KG1 (cell line): ENCODE results near the gene UNC5B.

Source experiments
- DNase-seq: peaks from one replicate; lab custom pipeline; 2025; lab: John Stamatoyannopoulos, UW

Gene UNC5B

DNA sequence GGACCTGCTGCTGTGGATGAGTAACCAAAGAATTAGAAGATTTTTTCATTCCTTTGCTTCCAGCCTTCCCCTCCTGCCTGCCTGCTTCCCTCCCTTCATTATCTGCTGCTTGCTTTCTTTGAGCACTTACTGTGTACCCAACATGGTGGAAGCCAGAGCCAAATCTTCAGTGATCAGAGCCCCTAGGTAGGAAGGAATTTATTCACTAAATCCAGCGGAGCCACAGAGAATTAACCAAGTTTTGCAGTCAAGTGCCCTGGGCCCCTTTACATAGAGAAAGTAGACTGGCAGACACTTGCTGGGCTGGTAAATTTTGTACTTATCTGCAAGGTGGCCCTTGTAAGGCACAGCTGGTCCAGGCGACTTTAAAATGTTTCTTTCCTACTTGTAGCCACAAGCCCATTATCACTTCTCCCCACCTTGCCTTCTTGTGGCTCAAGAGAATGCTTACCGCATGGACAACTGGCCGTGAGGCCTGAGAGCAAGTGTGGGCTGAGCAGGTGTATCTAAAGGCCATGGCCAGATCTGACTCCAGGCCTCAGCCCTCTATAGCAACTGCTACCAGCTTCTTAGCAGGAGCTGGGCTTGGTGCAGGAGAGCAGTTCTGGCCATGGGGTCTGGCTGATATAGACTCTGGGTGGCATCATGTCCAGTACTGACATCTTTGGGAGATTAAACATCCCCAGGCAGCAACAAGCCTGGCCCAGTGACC, 11.1 kb downstream of the UNC5B start:
- no peak for DNase-seq

DNA sequence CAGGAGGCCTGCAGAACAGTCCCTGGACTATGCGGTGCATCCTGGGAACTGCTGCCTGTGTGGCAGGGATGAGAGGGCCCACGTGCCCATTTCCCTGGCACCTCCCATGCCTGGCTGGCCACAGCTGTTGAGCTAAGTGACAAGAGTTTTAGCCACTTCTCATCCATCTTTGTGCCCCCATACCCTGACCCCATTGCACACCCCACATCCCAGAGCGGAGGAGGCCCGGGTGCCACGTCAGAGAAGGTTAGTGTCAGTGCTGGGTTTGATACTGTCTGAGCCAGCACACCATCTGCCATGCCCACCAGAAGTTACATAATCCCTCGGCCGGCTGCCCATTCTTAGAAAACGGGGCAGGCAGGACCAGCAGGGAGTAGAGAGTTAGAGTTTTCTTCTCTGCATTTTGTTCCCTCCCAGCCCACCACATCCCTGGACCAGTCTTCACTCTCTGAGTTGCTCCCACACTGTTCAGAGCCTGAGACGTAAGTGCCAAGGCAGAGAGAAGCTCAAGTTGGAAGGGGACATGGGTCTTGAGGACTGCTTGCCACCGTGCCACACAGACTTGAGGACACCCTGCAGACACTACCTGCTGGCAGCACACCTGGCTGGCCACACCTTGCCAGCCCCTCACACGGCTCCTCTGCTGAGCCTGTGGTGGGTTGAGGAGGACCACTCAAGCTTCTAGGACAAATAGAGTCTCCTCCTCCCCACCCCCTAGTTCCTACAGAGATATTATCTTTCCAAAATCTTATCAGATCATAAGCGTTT, 13.1 kb downstream of the UNC5B start:
- DNase-seq, result no peak

DNA sequence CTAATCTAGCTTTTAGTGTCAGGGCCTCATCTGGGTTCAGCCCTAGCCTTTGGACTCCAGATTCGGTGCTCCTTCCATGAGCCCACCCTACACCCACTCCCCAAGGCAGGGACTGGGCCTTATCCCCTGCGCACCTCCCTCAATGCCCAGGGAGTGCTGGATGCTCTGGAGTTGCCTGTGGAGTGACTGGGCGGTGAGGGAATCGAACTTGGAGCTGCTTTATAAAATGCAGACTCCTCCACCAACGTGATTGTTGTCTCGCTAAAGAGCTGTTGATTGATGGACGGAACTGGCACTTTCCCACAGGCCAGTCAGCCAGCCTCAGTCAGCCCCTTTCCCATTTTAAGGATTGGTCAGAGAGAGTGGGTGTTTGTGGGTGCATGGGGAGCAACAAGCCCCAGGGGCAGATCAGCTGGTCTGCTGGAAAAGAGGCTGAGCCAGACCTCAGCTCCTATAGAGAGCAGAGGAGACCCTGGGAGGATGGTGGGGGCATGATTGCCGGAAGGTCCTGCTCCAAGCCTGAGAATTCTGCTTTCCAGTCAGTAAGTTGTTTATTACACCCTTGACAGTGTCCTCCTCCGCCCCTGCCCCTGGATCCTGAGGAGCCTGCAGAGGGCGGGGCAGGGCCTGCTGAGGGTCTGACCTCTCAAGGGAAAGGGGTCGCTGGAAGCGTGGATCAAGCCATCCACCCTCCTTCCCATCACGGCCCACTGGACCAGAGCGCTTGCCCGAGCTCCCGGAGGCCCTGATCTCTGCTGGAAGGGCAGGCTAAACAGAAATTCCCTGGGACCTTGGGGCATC, 16.7 kb downstream of the UNC5B start:
- DNase-seq, result no peak

DNA sequence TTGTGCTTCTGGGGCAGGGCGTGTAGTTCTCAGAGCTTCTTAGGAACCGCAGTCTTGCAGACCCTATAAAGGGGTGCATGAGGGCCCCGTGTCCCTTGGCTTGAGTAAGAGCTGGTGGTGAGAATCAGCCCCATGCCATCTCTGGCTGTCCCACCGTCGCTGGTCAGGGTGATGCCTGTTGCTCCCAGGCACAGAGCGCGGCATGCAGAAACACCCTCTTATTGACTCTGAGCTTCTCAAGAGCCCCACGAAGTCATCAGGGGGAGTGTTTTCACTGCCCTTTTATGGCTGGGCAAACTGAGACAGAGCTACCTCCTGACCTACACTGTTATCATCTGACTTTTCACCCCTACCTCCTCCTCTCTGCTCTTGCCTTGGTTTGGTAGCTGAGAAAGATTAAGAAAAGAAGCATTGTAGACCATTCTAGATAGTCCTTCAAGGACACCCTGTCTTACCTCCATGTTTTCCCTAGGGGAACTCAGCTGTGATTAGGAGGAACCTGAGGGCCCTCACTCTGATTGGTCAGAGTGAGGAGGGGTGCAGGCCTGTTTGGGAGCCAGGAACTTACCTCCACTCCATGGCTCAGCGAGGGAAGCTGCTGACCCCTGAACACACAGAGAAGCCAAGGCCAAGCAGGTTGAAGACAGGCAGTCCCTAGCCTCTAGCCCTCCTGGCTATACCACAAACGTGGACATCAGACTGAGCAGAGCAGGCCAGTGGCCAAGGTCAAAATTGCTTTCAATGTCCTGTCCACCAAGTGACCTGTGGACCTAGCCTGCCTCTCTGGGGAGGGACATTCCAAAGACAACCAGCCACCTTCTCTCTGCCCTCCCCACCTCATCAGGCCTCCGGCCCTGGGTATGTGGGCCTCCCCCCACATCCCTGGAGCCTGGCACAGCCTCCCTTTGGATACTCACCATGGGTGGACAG, 17.6 kb downstream of the UNC5B start:
- DNase-seq, result no peak

DNA sequence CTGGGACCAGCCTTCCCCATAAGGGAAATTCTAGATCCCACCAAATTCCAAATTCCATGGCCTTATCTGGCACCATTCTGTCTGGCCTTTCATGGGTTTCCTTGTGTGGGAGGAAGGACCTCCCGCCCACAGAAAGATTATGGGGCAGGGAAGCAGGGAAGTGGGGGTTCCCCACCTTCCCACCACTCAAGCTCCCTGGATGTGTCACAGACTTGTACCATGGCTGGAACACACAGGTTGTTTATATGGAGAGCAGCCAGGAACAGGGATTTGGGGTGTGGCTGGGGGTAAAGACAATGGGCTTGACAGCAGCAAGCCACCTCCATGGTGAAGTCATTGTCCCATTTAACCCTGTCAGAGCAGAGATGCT, 18.3 kb downstream of the UNC5B start:
- no peak for DNase-seq

DNA sequence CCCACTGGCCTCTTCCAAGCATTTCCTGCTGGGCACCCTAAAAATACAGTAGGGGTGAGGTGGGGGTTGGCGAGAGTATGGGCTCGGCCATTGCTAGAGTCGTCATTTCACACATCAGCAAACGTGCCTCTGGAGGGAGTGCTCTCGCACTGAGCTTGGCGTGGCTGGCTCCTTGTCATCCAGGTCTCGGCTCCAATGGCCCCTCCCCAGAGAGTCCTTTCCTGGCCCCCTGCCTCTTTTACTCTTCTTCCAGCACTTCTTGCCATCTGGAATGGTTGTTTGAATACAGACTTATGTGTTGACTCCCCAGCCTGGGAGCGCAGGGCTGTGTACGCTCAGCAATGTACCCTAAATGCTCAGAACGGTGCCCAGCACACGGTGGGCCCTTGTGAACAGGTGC, 18.8 kb downstream of the UNC5B start:
- no peak for DNase-seq

DNA sequence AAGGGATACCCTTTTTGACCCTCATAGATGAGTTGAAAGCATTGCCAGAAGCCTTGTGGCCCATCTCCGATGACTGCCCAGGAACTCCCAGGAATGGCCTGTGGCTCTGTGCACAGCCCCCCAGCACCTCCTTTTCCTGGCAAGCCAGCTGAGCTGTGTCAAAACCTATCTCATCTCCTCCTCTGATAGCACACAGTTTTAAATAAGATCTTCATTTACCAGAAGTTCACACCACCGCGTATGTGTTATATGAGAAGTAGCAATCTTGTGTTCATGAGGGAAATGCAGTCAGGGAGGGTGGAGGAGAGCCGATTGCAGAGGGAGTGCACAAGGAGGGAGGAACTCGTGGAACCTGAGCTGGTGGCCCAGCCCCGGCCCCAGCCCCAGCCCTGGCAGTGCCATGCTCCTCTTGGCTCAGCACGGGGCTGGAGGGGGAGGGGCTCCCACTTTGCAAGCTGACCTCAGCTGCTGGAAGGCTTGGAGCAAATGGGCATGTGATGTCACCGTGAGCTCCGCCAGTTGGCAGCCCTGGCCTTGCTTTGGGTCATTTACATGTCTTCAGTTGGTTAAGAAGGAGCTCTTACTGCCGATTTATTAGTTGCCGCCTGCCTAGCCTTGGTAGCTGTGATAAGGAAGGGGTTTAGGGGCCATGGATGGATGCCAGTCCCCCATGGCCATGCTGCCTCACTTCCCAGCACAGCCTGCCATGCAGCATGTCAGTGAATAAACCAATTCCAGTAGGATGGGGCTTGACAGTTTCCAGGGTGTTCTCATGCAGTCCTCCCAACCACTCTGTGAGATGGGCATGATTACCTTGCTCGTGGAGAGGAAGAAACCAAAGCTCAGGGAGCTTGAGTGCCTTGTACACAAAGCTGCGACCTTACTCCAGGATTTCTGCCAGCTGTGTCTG, 20.0 kb downstream of the UNC5B start:
- no peak for DNase-seq

DNA sequence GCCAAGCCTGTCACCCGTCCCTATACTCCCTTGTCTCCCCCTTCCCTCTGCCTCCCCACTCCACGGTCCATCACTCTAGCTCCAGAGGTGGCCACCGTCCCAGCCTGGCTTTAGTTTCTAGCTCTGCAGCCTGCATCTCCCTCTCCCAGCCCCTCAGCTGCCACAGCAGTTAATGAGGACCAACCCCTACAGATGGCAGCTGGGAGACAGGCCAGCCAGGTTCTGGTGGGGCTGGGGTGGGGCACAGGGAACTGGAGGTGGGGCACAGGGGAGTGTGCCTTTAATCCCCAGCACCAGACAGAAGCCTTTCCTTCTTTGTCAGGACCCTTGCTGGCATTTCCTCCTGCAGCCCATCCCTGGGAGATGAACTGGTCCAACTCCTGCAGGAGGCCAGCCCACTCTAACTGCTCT, 21.1 kb downstream of the UNC5B start:
- no peak for DNase-seq

DNA sequence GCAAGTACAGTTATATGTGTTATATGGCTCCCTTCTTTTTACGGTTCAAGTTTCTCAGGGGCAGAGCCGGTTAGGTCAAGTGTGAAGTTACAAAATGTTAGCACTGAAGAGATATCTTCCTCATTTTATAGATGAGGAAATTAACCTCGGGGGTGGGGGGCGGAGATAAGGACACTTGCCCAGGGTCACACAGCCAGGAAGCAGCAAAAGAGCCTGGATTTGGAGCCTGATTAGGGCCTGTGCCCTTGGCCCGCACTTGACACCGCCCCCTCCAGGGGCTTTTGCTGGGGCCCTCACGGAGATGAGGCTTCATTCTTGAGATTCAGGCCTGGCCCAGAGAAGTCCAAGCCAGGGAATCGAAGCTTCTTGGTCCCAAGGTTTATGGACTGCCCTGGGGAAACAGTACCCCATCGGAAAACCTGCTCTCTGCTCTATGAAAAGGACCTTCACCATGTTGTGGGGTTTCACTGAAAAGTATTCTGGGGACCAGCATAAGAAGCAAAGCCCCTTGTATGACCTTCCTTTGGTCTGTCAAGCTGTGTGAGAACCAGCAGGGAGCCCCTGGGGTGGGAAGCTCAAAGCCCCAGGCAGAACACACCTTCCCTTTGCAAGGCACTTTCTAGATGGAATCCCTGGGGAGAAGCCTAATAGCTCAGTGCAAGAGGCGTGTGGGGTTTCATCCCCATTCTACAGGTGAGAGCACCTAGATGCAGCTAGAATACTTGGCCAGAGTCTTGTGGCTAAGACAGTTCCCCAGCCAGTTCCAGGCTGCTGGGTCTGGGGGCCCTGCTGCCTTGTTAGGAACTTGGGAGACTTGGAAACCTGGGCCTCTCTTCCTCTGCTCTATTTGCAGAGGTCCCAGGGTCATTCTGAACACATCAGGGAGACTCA, 21.9 kb downstream of the UNC5B start:
- DNase-seq, result no peak

DNA sequence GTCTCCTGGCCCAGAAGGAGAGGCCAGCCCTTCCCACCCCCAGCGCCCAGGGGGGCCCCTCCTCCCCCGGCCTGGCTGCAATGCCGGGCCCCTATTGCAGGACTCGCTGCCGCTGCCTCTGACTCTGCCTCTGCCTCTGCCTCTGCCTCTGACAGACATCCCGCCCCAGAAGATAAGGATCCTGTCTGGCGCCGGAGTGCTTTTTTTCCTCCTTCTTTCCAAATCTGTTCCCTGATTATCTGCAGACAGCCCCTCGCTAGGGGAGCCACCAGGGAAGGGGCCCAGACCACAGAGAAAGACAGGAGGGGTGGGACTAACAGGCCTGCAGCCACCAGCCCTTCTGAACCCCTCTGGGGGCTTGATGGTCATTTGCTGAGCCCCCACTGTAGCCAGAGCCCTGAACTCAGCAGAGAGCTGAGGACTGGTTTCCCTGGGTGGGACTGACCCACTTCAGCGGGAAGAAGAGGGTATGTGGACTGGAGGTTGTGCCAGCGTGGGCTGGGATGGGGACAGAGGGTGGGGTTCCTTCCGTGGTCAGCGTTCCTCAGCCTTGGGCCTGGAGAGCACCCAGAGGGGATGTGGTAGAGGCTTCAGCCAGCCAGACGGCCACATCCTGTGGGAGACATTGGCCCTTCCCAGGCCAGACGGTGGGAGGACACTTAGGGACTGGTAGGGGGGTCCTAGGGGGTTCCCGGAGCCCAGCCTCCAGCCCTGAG, 22.8 kb downstream of the UNC5B start:
- DNase-seq, result no peak

DNA sequence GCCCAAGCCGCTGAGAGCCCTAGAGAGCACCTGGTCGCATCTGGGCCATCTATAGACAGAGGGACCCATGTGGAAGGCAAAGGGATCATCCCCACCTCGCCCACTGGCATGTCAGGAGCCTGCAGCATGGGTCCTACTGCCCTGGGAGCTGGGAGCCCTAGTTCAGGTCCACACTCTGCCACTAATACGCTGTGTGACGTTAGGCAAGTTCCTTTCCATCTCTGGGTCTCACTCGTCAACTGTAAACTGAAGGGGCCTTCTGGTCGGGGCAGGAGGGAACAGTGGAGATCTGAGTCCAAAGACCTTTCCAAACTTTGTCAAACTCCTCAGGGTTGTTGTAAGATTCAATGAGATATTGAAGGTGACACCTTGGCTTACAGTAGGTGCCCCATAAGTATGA, 23.4 kb downstream of the UNC5B start:
- no peak for DNase-seq

DNA sequence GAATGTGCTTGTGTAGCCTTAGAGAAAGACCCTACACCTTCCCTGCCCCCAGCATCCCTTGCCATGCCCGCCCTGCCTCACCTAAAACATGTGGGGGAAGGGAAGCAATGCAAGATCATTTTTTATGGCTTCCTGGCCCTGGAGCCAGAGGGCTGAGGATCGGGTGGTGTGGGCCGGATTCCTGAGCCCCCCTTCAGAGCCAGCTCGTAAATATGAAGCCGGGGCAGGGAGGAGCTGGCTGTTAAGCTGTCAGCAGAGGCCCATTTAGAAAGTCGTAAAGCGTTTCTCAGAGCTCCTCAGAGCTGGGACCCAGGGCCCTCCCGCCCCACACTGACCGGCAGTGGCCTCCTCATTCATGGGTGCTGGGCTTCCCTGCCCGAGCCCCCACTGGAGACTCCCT, 23.9 kb downstream of the UNC5B start:
- no peak for DNase-seq

DNA sequence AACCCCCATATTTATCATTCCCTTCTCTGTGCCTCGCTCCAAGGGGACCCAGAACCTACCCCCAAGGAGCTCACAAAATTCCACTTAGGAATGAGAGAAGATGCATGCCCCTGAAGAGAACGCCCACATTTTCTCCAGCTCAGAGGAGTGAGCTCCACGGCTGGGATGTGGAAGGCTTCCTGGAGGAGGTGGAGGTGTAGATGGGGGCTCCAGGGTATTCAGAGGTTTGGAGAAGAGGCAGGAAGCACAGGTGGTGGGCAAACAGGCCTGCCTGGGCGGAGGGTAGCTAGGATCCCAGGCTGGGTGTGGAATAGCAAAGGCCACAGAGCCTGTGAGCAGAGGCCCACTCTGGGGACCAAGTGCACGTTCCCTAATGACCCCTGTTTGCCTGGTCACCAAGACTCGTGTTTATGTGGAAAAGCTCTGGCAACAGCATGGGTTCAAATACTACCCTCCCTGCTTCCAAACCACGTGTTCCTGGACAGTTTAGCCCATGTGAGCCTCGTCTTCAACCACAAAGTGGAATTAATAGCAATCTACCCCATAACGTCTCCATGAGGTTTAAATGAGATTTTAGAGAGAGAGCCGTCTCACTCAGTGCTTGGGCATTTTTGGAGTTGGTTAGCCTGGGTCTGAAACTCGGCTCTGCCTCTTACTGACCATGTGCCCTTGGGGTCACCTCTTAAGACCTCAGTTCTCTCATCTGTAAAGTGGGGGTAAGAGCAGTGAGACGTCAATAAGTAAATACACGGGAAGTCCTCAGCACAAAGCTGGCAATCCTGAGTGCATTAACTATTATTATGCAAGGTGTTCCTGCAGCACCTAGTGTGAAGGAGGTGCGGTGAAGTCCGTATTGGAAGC, 24.7 kb downstream of the UNC5B start:
- no peak for DNase-seq

DNA sequence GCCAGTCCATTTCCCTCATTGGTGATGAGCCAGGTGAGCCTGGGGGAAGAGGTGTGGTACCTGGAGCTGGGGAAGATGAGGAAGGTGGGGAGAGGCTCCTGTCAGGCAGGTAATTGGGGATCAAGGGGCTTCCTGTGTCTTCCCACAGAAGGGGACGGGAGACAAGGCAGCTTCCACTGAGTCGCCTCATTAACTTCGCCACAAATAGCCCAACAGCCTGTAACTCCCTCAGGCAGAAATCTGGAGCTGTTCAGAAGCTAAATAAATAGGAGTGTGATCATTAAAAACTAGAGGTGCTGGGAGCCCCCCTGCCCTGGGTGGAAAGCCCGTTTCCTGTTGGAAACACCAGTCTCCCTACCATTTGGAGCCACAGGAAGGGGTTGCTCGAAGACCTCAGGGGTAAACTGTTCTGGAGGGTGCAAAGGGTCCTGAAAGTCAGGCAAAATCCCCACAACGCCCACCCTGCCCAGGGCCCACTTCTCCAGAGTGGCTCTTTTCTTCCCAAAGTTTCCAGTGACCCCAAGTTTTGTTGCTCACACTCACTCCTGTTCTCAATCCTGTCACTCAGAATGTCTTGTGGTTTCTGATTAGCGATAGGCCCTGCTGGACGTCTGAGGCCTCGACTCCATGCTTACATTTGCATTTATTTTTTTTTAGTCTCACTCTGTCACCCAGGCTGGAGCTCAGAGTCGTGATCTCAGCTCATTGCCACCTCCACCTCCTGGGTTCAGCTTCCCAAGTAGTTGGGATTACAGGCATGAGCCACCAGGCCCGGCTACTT, 25.7 kb downstream of the UNC5B start:
- no peak for DNase-seq

DNA sequence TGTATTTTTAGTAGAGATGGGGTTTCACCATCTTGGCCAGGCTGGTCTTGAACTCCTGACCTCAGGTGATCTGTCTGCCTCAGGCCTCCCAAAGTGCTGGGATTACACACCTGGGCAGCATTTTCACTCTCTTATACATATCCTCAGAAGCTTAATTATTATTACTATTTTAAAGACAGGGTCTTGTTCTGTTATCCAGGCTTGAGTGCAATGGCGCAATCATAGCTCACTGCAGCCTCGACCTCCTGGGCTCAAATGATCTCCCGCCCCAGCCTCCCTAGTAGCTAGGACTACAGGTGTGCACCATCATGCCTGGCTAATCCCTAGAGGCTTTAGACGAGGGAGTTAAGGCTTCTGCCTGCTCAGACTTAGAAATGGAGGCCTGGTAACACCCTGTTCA, 26.3 kb downstream of the UNC5B start:
- no peak for DNase-seq

DNA sequence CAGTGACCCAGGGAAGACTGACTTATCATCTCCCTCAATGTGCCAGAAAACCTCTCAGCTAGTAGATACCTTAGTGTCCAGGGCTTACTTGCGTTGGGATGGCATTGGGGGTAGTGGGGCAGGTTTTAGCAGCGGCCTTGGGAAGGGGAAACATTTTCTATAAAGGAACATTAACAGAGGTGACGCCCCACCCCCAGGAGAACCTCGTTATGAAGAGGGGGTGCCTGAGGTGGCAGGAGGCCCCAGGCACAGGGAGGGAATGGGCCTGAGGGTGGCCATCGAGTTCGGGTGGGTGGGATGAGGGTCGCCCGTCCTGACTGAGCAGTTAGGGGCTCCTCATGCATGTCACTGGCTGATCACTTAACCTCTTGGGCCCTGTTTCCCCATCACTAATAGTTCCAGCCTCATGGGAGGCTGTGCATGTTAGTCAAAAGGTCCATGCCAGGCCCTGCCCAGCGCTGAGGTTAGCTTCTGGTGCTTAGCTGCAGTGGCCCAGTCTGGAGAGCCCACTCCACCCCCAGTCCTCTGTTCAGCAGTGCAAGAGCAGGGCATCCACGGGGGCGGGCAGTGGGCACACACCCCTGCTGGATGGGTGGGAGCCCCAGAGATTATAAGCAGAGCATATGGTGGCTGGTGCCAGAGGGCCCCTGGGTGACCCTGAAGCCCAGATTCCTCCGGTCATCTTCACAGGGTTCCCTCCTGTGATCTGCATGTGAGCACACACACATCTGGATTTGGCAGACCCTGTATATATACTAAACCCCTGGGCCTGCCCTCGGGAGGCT, 27.0 kb downstream of the UNC5B start:
- DNase-seq, result no peak
